ENCODE measurements around the gene UBE2I.

GRCh38 chr16:1354815-1355540 is 45.5 kb downstream of the UBE2I start:
- TF ChIP-seq, protein P1, sequence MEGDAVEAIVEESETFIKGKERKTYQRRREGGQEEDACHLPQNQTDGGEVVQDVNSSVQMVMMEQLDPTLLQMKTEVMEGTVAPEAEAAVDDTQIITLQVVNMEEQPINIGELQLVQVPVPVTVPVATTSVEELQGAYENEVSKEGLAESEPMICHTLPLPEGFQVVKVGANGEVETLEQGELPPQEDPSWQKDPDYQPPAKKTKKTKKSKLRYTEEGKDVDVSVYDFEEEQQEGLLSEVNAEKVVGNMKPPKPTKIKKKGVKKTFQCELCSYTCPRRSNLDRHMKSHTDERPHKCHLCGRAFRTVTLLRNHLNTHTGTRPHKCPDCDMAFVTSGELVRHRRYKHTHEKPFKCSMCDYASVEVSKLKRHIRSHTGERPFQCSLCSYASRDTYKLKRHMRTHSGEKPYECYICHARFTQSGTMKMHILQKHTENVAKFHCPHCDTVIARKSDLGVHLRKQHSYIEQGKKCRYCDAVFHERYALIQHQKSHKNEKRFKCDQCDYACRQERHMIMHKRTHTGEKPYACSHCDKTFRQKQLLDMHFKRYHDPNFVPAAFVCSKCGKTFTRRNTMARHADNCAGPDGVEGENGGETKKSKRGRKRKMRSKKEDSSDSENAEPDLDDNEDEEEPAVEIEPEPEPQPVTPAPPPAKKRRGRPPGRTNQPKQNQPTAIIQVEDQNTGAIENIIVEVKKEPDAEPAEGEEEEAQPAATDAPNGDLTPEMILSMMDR (IDR thresholded peaks at IDR 0.05), result no peak
- TF ChIP-seq POLR2A (IDR thresholded peaks at IDR 0.05) (no peak), POLR2AphosphoS5 (IDR thresholded peaks at IDR 0.05) (no peak)

Data from prostate gland (tissue), 2 donors.